DND-41 (cell line): Measurements from ENCODE around the gene CRELD1.

Source experiments
- EZH2 ChIP-seq: IDR thresholded peaks from 3 replicates; pipeline ENCODE4 v1.6.1; 2012; ENCODE audit warnings: borderline replicate concordance, low read depth, mild to moderate bottlenecking, moderate library complexity, low read length, inconsistent platforms; ENCODE audit not compliant: severe bottlenecking
- TF ChIP-seq, protein P1 (sequence below): IDR thresholded peaks from 2 replicates; pipeline ENCODE4 v1.5.1; 2012; ENCODE audit warnings: borderline replicate concordance, low read length, moderate library complexity, mild to moderate bottlenecking; ENCODE audit not compliant: poor library complexity, severe bottlenecking; ENCODE audit errors: extremely low read depth

- TF ChIP-seq, protein P1, sequence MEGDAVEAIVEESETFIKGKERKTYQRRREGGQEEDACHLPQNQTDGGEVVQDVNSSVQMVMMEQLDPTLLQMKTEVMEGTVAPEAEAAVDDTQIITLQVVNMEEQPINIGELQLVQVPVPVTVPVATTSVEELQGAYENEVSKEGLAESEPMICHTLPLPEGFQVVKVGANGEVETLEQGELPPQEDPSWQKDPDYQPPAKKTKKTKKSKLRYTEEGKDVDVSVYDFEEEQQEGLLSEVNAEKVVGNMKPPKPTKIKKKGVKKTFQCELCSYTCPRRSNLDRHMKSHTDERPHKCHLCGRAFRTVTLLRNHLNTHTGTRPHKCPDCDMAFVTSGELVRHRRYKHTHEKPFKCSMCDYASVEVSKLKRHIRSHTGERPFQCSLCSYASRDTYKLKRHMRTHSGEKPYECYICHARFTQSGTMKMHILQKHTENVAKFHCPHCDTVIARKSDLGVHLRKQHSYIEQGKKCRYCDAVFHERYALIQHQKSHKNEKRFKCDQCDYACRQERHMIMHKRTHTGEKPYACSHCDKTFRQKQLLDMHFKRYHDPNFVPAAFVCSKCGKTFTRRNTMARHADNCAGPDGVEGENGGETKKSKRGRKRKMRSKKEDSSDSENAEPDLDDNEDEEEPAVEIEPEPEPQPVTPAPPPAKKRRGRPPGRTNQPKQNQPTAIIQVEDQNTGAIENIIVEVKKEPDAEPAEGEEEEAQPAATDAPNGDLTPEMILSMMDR: no peak
- TF ChIP-seq EZH2: no peak
Measured at GRCh38 chr3:9913601-9914000, 20.0 kb upstream of the CRELD1 start.
